H9 (cell line): ENCODE data around the gene MARCHF9. TPM values are rescaled to one million over a fixed set of nuclear protein-coding genes. Genes with fewer than 3 reads are reported as not detected.

Source experiments
- DNase-seq: peaks from one replicate; pipeline ENCODE4 v3.0.0-alpha.2; 2017
- H2AFZ ChIP-seq: one replicate; pipeline ENCODE4 v1.6.1; 2013; ENCODE audit warnings: mild to moderate bottlenecking, low read length, control low read depth, moderate library complexity
- H2AK5ac ChIP-seq: 2 replicates; pipeline ENCODE4 v1.6.1; 2013; ENCODE audit warnings: low read length, control low read depth, mixed read lengths; ENCODE audit not compliant: insufficient read length
- H2BK120ac ChIP-seq: one replicate; pipeline ENCODE4 v1.6.1; 2013; ENCODE audit warnings: low read depth, mild to moderate bottlenecking, low read length, control low read depth, inconsistent platforms; ENCODE audit not compliant: poor library complexity, severe bottlenecking
- H2BK12ac ChIP-seq: 2 replicates; pipeline ENCODE4 v1.6.1; 2013; ENCODE audit warnings: low read length, control low read depth, mixed read lengths, low read depth; ENCODE audit not compliant: insufficient read length
- H2BK15ac ChIP-seq: 2 replicates; pipeline ENCODE4 v1.6.1; 2013; ENCODE audit warnings: low read depth, low read length, control low read depth
- H2BK20ac ChIP-seq: one replicate; pipeline ENCODE4 v1.6.1; 2013; ENCODE audit warnings: low read depth, mild to moderate bottlenecking, low read length, control low read depth, inconsistent platforms; ENCODE audit not compliant: poor library complexity, severe bottlenecking
- H2BK5ac ChIP-seq: 2 replicates; pipeline ENCODE4 v1.6.1; 2013; ENCODE audit warnings: low read length, control low read depth, mixed read lengths; ENCODE audit not compliant: insufficient read length
- H3K14ac ChIP-seq: 2 replicates; pipeline ENCODE4 v1.6.1; 2013; ENCODE audit warnings: low read length, control low read depth; ENCODE audit not compliant: insufficient read depth
- H3K18ac ChIP-seq: 2 replicates; pipeline ENCODE4 v1.6.1; 2013; ENCODE audit warnings: low read depth, mild to moderate bottlenecking, mixed read lengths, low read length, control low read depth; ENCODE audit not compliant: insufficient read length
- H3K23ac ChIP-seq: 2 replicates; pipeline ENCODE4 v1.6.1; 2013; ENCODE audit warnings: low read length, control low read depth, mixed read lengths, low read depth; ENCODE audit not compliant: insufficient read length
- H3K23me2 ChIP-seq: 2 replicates; pipeline ENCODE4 v1.6.1; 2013; ENCODE audit warnings: low read depth, mild to moderate bottlenecking, mixed read lengths, low read length, control low read depth; ENCODE audit not compliant: insufficient read length, poor library complexity, severe bottlenecking
- H3K27ac ChIP-seq: 2 replicates; pipeline ENCODE4 v1.5.1; 2013; ENCODE audit warnings: low read length, control low read depth, mixed read lengths, low read depth; ENCODE audit not compliant: insufficient read length
- H3K27me3 ChIP-seq: 2 replicates; pipeline ENCODE4 v1.6.1; 2013; ENCODE audit warnings: low read length, control low read depth, inconsistent platforms; ENCODE audit not compliant: insufficient read depth
- H3K4ac ChIP-seq: 2 replicates; pipeline ENCODE4 v1.6.1; 2013; ENCODE audit warnings: low read depth, mild to moderate bottlenecking, control low read depth, inconsistent platforms, low read length, moderate library complexity
- H3K4me1 ChIP-seq: 2 replicates; pipeline ENCODE4 v1.6.1; 2013; ENCODE audit warnings: low read length, control low read depth, inconsistent platforms; ENCODE audit not compliant: insufficient read depth
- H3K4me2 ChIP-seq: 2 replicates; pipeline ENCODE4 v1.6.1; 2013; ENCODE audit warnings: low read length, control low read depth, mixed read lengths; ENCODE audit not compliant: insufficient read length, insufficient read depth
- H3K56ac ChIP-seq: 2 replicates; pipeline ENCODE4 v1.6.1; 2013; ENCODE audit warnings: low read depth, mild to moderate bottlenecking, mixed read lengths, low read length, control low read depth; ENCODE audit not compliant: insufficient read length
- H3K79me1 ChIP-seq: 2 replicates; pipeline ENCODE4 v1.6.1; 2013; ENCODE audit warnings: low read depth, mild to moderate bottlenecking, moderate library complexity, low read length, control low read depth, inconsistent platforms; ENCODE audit not compliant: insufficient read depth, poor library complexity, severe bottlenecking
- H3K79me2 ChIP-seq: 2 replicates; pipeline ENCODE4 v1.6.1; 2013; ENCODE audit warnings: low read length, control low read depth, inconsistent platforms; ENCODE audit not compliant: insufficient read depth
- H3K9ac ChIP-seq: 2 replicates; pipeline ENCODE4 v1.6.1; 2013; ENCODE audit warnings: low read length, control low read depth, mixed read lengths; ENCODE audit not compliant: insufficient read length; ENCODE audit errors: extremely low read depth
- H3K9me3 ChIP-seq: one replicate; pipeline ENCODE4 v1.6.1; 2013; ENCODE audit warnings: low read depth, low read length, inconsistent platforms; ENCODE audit not compliant: control insufficient read depth
- H3T11ph ChIP-seq: one replicate; pipeline ENCODE4 v1.6.1; 2013; ENCODE audit warnings: mild to moderate bottlenecking, low read length, control low read depth, inconsistent platforms
- H4K20me1 ChIP-seq: one replicate; pipeline ENCODE4 v1.6.1; 2013; ENCODE audit not compliant: control insufficient read depth, insufficient read length, insufficient read depth
- H4K5ac ChIP-seq: 2 replicates; pipeline ENCODE4 v1.6.1; 2013; ENCODE audit warnings: low read depth, mild to moderate bottlenecking, mixed read lengths, low read length, control low read depth; ENCODE audit not compliant: insufficient read length
- H4K8ac ChIP-seq: replicated peaks from 2 replicates; pipeline ENCODE4 v1.6.1; 2013; ENCODE audit warnings: low read length, control low read depth, mixed read lengths, low read depth; ENCODE audit not compliant: insufficient read length
- H4K91ac ChIP-seq: 2 replicates; pipeline ENCODE4 v1.6.1; 2013; ENCODE audit warnings: low read depth, mild to moderate bottlenecking, moderate library complexity, mixed read lengths, low read length, control low read depth; ENCODE audit not compliant: insufficient read length
- H3K27ac Mint-ChIP-seq, 3 experiments: 2 replicates in 2 of 3; 3 replicates in 1 of 3; pipeline ENCODE4 v1.8.0; 2020 to 2021; ENCODE audit warnings: mixed read lengths in 3 of 3, mild to moderate bottlenecking in 1 of 3, moderate library complexity in 1 of 3
- H3K27me3 Mint-ChIP-seq: 2 replicates; pipeline ENCODE4 v1.8.0; 2021; ENCODE audit warnings: low read depth, mild to moderate bottlenecking, moderate library complexity, mixed read lengths
- H3K36me3 Mint-ChIP-seq, 3 experiments: 2 replicates in 2 of 3; 3 replicates in 1 of 3; pipeline ENCODE4 v1.8.0; 2020 to 2021; ENCODE audit warnings: low read depth in 3 of 3, mixed read lengths in 3 of 3; ENCODE audit not compliant: insufficient read depth in 1 of 3
- H3K4me1 Mint-ChIP-seq, 2 experiments: 2 replicates each; pipeline ENCODE4 v1.8.0; 2020; ENCODE audit warnings: mixed read lengths in 2 of 2
- H3K4me3 Mint-ChIP-seq, 2 experiments: 2 replicates in 1 of 2; 3 replicates in 1 of 2; pipeline ENCODE4 v1.8.0; 2020 to 2021; ENCODE audit warnings: mild to moderate bottlenecking in 2 of 2, mixed read lengths in 2 of 2, moderate library complexity in 1 of 2
- H3K9me3 Mint-ChIP-seq, 2 experiments: 2 replicates in 1 of 2; 3 replicates in 1 of 2; pipeline ENCODE4 v1.8.0; 2020; ENCODE audit warnings: mild to moderate bottlenecking in 2 of 2, mixed read lengths in 2 of 2, moderate library complexity in 1 of 2
- CTCF ChIP-seq: fragments of 200-600 bp; sonication (generic); conservative IDR thresholded peaks from 3 replicates; pipeline ENCODE4 v1.8.0; 2021; ENCODE audit warnings: antibody characterized with exemption, mild to moderate bottlenecking
- WGBS: extraction: QIAGEN DNeasy Blood & Tissue Kit; methylation state at CpG from one replicate; pipeline ENCODE4 v1.1.7; 2013; ENCODE audit warnings: missing lambda C conversion rate, low lambda C conversion rate, mixed read lengths; ENCODE audit not compliant: insufficient read length; ENCODE audit errors: extremely low coverage; 5-methylcytosine and 5-hydroxymethylcytosine counted together
- total RNA-seq: library from RNA; stranded (reverse); gene quantifications from 2 replicates; pipeline ENCODE4 v1.2.1, GENCODE V29; 2021

Gene MARCHF9
- total RNA-seq, 1 experiment from 2014 or later: 20.5 TPM

- H3K18ac ChIP-seq: no peak overlapping the region
- H3K9me3 Mint-ChIP-seq: 0 out of 5 replicates have a peak, but pooled peaks cover 0 to 1% of the 10 kb centered on the region in 2 experiments
- no peak overlapping the region for H2BK5ac ChIP-seq
- H4K5ac ChIP-seq: no peak overlapping the region
- H3T11ph ChIP-seq: no peak overlapping the region
- H3K9me3 ChIP-seq: no peaks in the 10 kb centered on the region
- H3K27me3 ChIP-seq: peaks cover 19% of the 10 kb centered on the region
- H2AK5ac ChIP-seq: no peak overlapping the region
- WGBS: no CpG with 5 or more reads among the region's 3 CpGs
- no peak overlapping the region for H3K27ac Mint-ChIP-seq
- no peaks in the 10 kb centered on the region for H3K4me1 ChIP-seq
- H2AFZ ChIP-seq: no peak overlapping the region
- H3K4ac ChIP-seq: no peak overlapping the region
- no peak overlapping the region for H3K4me2 ChIP-seq
- H3K14ac ChIP-seq: no peak overlapping the region
- no peak overlapping the region for H4K91ac ChIP-seq
- DNase-seq: peak; percentile 53
- peaks cover 25 to 27% of the 10 kb centered on the region in 2 experiments for H3K4me1 Mint-ChIP-seq
- no peaks in the 10 kb centered on the region for H4K20me1 ChIP-seq
- no peak overlapping the region for H3K23ac ChIP-seq
- peaks cover 8% of the 10 kb centered on the region for H3K23me2 ChIP-seq
- no peak overlapping the region for H2BK120ac ChIP-seq
- no peak overlapping the region for H3K9ac ChIP-seq
- H4K8ac ChIP-seq: no peak overlapping the region
- H2BK20ac ChIP-seq: no peak overlapping the region
- peaks cover 2 to 19% (median 6%) of the 10 kb centered on the region in 3 experiments; a peak in 6 of 7 replicates for H3K36me3 Mint-ChIP-seq
- no peaks in the 10 kb centered on the region for H3K79me1 ChIP-seq
- TF ChIP-seq CTCF: peak; percentile 65
- no peak overlapping the region for H3K4me3 Mint-ChIP-seq
- H2BK15ac ChIP-seq: no peak overlapping the region
- no peak overlapping the region for H2BK12ac ChIP-seq
- no peak overlapping the region for H3K56ac ChIP-seq
- no peak overlapping the region for H3K27ac ChIP-seq
- no peaks in the 10 kb centered on the region for H3K79me2 ChIP-seq
- peaks cover 50% of the 10 kb centered on the region for H3K27me3 Mint-ChIP-seq
Measured at GRCh38 chr12:57759360-57759980, 4.6 kb downstream of the MARCHF9 start.
